ENCODE measurements around the gene UMAD1. TPM values are rescaled to one million over a fixed set of nuclear protein-coding genes. Genes with fewer than 3 reads are reported as not detected.
"Not testable (repeated sequence)": the region's sequence is repeated elsewhere in the genome, so short reads cannot be mapped to it uniquely, and the experiment has no call there.

The UMAD1 gene
- total and polyA plus RNA-seq, 2 of the 4 experiments (the other 2 are of a cell fraction), result 5.2 to 8.4 TPM

- H4K8ac ChIP-seq (ENCODE audit: low read depth in 2 of 2, low read length in 2 of 2); H3K4me2 ChIP-seq (ENCODE audit: low read depth, low read length); BruUV-seq (replicated peaks); H3K4me3 ChIP-seq (ENCODE audit: insufficient read depth, low read depth, low read length); H2BK20ac ChIP-seq (ENCODE audit: low read depth, low read length); POLR2A ChIA-PET (ENCODE audit: unreplicated experiment); CTCF ChIA-PET; H2BK15ac ChIP-seq (ENCODE audit: low read depth, low read length); H3K4ac ChIP-seq (ENCODE audit: low read depth, low read length); H3K56ac ChIP-seq (ENCODE audit: extremely low read depth, insufficient read depth, low read length); H2AFZ ChIP-seq (replicated peaks; ENCODE audit: low read length, poor library complexity); H3K27me3 ChIP-seq (ENCODE audit: control insufficient read depth, insufficient read depth, low read length); H2AK9ac ChIP-seq (replicated peaks; ENCODE audit: low read depth, low read length, poor library complexity); H4K5ac ChIP-seq (ENCODE audit: low read depth, low read length); H3K9me1 ChIP-seq (ENCODE audit: insufficient read depth, low read length); H3K79me1 ChIP-seq (ENCODE audit: low read depth in 1 of 2, low read length in 2 of 2); H2BK120ac ChIP-seq (ENCODE audit: low read depth, low read length); H3K4me1 ChIP-seq (ENCODE audit: control insufficient read depth, insufficient read depth, low read length); H4K20me1 ChIP-seq (ENCODE audit: insufficient read depth, low read length); H3K23ac ChIP-seq (ENCODE audit: low read depth, low read length); ATAC-seq (ENCODE audit: low read depth); H2BK5ac ChIP-seq (ENCODE audit: low read depth, low read length, poor library complexity, severe bottlenecking); H3K9me3 ChIP-seq (ENCODE audit: control insufficient read depth, insufficient read depth, low read length); H3K14ac ChIP-seq (replicated peaks; ENCODE audit: low read depth, low read length); H2AK5ac ChIP-seq (ENCODE audit: low read depth, low read length); H3K18ac ChIP-seq (ENCODE audit: low read depth, low read length); H3K36me3 ChIP-seq (ENCODE audit: control insufficient read depth, insufficient read depth, low read length); H3K9ac ChIP-seq (ENCODE audit: low read depth, low read length); H3K27ac ChIP-seq (ENCODE audit: insufficient read depth, low read length); H4K91ac ChIP-seq (ENCODE audit: insufficient read depth, low read depth, low read length); DNase-seq; intact Hi-C loops (cut with micrococcal nuclease); in situ Hi-C loops (cut with MboI; ENCODE audit: low sequenced_read_pairs); dilution Hi-C loops (cut with HindIII; ENCODE audit: low sequenced_read_pairs, unreplicated experiment): not testable (repeated sequence)
- no CpG with 5 or more reads among the region's 2 CpGs for WGBS, 2 experiments (ENCODE audit: extremely low coverage in 2 of 2, insufficient read length in 1 of 2)
Measured at GRCh38 chr7:7818179-7818578, 177.6 kb downstream of the UMAD1 start.
